NCI-H526 (cell line): ENCODE results near the gene PEPD.
A peak's percentile ranks its signal among the peaks of the same experiment; 100 is the strongest.

Source experiments
- DNase-seq, 2 experiments: peaks; one replicate each; lab custom pipeline; 2025; lab: John Stamatoyannopoulos, UW

The PEPD gene

GRCh38 chr19:33422369-33423180 lies 99.0 kb downstream of the PEPD start:
- DNase-seq: no peak

- no peak for DNase-seq
Measured at GRCh38 chr19:33421368-33421767, 100.2 kb downstream of the PEPD start.

DNA sequence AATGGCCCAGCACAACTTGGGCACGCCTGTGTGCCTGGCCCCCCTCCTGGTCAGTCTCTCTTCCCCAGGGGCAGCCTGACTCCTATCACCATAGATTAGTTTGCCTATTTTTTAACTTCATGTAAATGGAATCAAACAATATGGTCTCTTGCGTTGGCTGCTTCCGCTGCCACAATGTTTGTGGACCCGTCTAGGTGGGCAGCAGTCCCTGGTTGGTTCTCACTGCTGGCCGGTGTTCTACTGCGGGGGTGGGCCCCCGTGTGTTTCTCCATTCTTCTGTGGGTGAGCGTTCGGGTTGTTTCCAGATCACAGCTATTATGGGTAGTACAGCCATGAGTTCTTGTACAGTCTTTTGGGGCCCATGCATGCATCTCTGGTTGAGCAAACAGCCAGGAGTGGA lies 100.8 kb downstream of the PEPD start:
- DNase-seq: no peak

GRCh38 chr19:33419788-33420130 lies 101.8 kb downstream of the PEPD start:
- no peak for DNase-seq

GRCh38 chr19:33418871-33419787 lies 102.5 kb downstream of the PEPD start:
- DNase-seq: no peak

DNA sequence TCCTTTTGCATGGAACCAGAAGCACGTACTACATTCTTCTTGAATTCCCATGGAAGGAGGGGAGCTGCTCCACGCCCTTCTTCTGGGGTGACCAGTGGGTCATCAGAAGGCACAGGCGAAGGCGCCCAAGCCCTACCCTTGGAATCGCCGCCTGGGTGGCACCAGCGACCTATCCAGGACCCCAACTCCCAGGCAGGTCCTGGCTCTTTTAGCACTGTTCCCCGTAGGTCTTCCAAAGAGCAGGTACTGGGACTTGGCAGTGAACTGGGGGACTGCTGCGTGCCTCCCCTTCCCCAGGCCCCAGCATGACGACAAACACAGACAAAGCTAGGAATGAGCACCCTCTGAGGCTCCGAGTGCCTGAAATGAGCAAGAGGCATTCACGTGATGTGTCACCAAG lies 103.1 kb downstream of the PEPD start:
- DNase-seq: no peak

DNA sequence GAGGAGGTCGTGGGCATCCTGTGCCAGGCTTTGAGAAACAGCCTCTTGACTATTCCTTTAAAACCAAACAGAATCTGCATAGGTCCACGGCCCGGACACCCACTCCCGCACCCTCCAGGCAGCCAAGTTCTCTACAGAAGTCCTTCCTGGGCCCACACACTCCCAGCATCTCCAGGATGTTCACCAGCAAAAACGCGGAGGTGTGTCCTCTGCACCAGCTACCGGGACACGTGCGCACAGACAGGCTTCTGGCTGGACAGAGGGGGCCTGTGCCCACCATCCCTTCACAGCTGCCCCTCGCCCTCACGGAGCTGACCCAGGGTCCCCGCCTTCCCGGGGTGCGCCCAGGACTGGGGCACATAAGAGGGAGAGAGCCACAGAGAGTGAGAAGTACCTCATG lies 103.8 kb downstream of the PEPD start:
- no peak for DNase-seq

- DNase-seq: peak; percentile 82 to 92
Measured at GRCh38 chr19:33416307-33417215, 105.0 kb downstream of the PEPD start.

DNA sequence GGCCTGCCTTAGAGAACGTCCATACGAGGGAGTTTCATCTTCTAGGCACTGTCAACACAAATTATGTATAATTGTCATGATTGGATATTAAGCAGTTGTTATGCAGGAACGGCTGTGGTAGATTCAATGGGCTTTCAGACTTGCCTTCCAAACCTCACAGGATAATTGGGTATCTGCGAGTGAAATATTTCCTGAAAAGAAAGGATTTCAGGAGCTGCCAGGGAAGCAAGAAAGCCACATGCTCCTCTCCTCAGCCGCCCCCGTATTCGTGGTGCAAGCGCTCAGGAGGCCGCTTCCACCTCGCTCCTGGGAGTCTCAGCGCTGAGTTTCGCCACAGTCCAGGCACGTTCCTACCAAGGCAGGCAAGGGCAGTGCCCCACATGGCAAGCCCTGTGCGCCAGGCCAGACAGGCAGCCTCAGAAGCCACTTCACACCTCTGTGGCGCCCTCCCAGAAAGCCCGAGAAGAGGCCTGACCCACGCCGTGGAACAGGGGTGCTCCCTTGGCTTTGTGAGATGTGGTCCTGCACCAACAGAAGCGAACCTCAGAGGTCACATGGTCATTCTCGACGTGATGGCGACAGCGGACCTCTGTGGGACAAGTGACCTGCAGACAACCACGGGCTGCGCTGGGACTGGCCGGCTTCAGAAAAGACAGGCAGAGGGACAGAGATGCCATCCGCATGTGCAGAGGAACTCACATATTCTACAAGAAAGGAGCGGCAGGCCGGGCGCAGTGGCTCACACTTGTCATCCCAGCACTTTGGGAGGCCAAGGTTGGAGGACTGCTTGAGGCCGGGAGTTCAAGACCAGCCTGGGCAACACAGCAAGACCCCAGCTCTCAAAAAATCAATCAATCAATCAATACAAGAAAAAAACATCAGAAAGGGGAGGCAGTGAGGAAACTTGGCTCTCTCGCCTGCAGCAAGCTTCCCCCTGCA lies 106.7 kb downstream of the PEPD start:
- DNase-seq: no peak

GRCh38 chr19:33413868-33414666 lies 107.5 kb downstream of the PEPD start:
- DNase-seq: no peak

DNA sequence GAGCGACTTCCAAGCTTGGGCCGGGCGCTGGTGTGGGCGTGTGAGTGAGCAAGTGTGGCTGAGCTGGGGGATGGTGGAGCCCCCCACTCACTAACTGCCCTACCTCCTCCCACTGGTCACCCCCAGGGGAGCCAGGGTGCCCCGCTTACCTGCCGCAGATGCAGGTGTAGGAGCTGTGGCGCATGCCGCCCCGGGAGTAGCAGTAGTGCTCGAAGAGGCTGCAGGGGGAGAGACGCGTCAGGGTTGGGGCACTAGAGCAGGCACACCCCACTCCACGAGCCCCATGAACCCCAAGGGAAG lies 108.2 kb downstream of the PEPD start:
- DNase-seq: no peak

DNA sequence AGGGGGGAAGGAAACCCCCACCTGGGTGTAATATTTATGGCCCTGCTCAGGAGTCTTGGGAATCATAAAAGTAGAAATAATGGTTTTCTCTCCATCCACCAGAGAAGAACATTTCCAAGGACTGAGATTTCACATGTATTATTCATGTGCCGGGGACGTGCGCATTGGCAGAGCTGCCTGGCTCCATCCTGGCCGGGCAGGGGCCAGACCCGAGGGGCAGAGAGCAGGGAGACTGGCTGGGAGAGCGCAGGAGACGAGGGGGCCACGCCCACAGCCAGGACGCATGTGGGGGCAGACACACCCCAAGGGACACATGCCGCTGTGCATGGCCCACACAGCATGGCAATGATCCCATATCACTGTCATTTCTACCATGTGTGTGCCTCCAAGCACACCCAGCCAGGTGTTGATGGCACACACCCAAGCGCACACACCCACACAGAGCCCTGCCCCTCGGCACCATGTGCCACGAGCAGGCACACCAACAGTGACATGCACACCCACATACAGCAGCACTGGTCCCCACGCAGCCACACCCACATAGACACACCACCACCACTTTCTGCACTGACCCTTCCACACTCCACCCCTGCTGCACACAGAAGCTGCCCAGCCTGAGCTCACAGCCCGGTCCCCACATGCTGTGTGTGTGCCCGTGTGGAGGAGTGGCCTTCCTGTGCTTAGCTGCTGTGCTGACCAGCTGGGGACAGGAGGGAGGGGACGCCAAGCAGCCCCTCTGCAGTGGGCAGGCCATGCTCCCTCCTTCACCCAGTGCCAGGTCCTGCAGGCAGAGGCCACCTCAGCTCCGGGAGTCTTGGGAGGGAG lies 108.8 kb downstream of the PEPD start:
- DNase-seq: no peak

DNA sequence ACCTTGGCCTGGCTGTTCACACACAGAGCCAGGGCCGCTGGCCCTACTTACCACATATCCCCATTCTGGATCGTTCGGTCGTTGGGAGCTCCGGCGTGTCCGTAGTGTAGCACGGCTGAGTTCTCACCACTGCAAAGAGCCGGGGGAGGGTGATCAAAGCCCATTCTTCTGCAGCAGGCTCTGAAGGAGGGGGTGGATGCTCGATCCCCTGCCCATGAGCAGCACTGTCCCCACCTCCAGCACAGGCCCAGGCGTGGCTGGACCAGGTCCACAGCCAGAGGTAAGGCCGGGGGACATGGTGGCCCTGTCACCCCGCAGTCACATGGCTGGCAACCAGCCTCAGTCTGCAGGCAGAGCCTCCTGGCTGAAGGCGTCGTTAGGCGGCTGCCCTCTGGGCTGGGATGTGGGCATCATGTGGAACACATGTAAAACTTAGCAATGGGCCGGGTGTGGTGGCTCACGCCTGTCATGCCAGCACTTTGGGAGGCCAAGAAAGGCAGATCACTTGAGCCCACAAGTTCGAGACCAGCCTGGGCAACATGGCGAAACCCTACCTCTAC lies 109.9 kb downstream of the PEPD start:
- no peak for DNase-seq

DNA sequence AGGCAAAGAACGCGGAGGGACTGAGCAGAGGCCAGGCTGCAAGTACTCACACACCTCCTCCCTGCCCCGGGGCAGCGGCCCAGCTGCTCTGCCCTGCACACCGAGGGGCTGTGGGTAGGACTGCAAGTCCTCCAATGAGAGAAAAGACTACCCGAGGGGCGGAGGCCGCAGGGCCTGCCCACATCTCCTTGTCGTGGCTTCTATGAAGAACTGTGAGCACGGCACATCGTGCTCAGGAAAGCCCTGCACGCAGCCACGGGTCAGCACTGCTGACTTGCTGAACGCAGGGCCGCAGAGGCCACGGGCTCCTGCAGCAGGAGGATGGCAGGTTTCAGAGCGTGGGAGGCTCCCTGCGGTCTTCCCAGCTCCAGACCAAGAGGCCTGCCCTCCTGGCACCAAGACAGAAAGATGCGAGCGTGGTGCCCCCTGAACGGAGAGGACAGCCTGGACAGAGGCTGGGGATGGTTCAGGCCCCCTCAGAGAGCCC lies 110.6 kb downstream of the PEPD start:
- DNase-seq: no peak

- DNase-seq: no peak
Measured at GRCh38 chr19:33409906-33410685, 111.5 kb downstream of the PEPD start.

- DNase-seq: no peak
Measured at GRCh38 chr19:33408538-33409434, 112.8 kb downstream of the PEPD start.

DNA sequence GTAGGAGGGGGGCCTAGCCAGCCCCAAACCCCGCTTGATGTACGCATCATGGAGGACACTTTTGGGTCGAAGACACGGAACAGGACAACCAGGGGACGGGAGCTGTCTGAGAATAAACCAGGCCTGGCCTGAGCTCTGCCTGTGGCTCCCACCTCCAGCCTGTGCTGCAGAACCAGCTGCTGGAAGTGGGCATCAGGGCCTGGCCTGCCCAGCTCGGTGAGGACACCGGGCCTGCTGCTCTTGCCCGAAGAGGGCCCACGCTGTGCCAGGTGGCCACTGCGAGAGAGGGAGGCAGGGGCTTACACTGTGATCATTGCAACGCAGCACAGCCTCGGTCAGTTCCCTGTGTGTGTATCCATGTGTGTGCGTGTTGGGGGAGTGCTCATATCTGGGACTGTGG lies 113.5 kb downstream of the PEPD start:
- DNase-seq: no peak
